NCI-H774 (cell line): ENCODE measurements around the gene YWHAE.
"Not testable (repeated sequence)": the region's sequence is repeated elsewhere in the genome, so short reads cannot be mapped to it uniquely, and the experiment has no call there.

Experiments used
- DNase-seq: peaks from one replicate; lab custom pipeline; 2025; lab: John Stamatoyannopoulos, UW

The YWHAE gene

GRCh38 chr17:1412185-1413110, 12.4 kb upstream of the YWHAE start:
- DNase-seq = no peak

GRCh38 chr17:1402262-1402586, 2.2 kb upstream of the YWHAE start:
- DNase-seq = no peak

DNA sequence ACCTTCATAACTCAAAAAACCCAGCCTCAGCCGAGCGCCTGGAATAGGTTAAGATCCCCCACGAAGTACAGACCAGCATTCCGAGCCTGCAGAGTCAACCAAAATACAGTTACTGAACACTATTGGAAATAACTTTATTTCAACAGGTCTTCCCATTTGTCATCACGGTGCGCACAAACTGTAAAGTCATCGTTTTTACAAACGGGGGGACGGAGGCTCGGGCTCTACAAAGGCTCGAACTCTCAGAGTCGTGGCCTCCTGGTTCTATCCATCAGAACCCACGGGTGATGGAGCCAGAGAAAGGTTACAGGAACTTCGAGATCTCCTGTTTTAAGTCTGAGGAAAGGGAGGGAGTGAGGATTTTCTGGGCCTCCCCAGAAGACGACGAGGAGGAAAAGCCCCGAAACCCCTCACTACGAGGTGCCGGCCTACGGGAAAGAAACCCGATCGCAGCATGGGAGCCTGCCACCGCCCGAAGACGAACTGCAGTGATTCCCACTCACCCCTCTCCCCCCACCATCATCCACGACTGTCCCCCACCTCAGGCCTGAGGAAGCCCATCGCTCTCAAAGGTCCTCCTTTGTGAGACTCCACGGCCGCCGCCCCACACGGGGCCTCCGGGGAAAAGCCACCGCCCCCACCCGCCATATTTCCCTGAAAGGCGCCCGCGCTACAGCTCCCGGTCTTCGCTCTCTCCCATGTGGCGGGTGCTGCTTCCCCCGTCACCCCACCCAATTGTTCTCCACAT, 917 bp downstream of the YWHAE start:
- DNase-seq = peak; percentile 8

GRCh38 chr17:1398028-1398427, 2.0 kb downstream of the YWHAE start:
- DNase-seq = no peak

GRCh38 chr17:1395876-1396665, 4.0 kb downstream of the YWHAE start:
- not testable (repeated sequence) for DNase-seq

DNA sequence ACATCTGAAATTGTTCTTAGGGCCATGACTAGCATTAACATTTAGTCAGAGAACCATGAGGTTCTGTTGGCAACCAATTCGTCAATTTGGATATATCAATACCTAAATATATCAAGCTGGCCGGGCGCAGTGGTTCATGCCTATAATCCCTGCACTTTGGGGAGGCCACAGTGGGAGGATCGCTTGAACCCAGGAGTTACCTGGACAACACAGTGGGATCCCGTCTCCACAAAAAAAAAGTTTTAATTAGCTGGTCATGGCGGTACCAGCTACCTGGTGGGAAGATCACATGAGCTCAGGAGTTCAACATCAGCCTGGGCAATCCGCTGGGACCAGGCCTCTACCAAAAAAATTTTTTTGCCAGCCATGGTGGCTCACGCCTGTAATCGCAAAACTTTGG, 8.4 kb downstream of the YWHAE start:
- DNase-seq = no peak

GRCh38 chr17:1390432-1391367, 9.3 kb downstream of the YWHAE start:
- no peak for DNase-seq

GRCh38 chr17:1387490-1388227, 12.4 kb downstream of the YWHAE start:
- not testable (repeated sequence) for DNase-seq

GRCh38 chr17:1386675-1387190, 13.3 kb downstream of the YWHAE start:
- not testable (repeated sequence) for DNase-seq

- DNase-seq = no peak
Measured at GRCh38 chr17:1386265-1386664, 13.8 kb downstream of the YWHAE start.

GRCh38 chr17:1385861-1386260, 14.2 kb downstream of the YWHAE start:
- no peak for DNase-seq

GRCh38 chr17:1384905-1385435, 15.1 kb downstream of the YWHAE start:
- no peak for DNase-seq

DNA sequence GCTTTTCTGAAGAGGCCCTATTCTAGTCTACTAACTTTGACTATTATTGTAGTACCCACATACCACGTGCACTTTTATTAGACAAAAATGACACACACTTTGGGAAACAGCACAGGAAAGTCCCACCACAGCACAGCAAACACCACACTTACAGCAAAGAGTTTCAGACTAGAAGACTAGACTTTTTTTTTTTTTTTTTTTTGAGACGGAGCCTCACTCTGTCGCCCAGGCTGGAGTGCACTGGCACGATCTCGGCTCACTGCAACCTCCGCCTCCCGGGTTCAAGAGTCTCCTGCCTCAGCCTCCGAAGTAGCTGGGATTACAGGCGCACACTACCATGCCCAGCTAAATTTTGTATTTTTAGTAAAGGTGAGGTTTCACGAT, 20.1 kb downstream of the YWHAE start:
- no peak for DNase-seq

- DNase-seq = no peak
Measured at GRCh38 chr17:1379208-1379929, 20.7 kb downstream of the YWHAE start.

- not testable (repeated sequence) for DNase-seq
Measured at GRCh38 chr17:1378476-1378860, 21.6 kb downstream of the YWHAE start.

GRCh38 chr17:1377334-1377733, 22.7 kb downstream of the YWHAE start:
- DNase-seq = no peak

GRCh38 chr17:1376061-1376460, 24.0 kb downstream of the YWHAE start:
- DNase-seq = no peak

DNA sequence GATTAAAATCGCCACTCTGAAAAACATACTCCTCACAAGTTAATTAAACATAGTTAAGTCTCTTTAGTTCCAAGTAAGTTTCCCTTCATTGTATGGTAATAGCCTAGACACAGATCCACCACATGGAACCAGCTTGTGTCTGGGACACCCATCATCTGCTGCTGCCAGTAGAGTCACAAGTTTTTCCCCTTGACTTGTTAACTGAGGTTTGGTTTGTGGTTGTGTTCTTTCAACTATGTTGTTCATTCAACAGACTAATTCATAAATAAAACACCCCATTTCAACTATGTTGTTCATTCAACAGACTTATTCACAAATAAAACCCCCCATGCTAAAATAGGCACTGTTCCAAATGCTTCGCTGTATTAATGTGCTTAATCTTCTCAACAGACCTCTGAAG, 24.4 kb downstream of the YWHAE start:
- no peak for DNase-seq

DNA sequence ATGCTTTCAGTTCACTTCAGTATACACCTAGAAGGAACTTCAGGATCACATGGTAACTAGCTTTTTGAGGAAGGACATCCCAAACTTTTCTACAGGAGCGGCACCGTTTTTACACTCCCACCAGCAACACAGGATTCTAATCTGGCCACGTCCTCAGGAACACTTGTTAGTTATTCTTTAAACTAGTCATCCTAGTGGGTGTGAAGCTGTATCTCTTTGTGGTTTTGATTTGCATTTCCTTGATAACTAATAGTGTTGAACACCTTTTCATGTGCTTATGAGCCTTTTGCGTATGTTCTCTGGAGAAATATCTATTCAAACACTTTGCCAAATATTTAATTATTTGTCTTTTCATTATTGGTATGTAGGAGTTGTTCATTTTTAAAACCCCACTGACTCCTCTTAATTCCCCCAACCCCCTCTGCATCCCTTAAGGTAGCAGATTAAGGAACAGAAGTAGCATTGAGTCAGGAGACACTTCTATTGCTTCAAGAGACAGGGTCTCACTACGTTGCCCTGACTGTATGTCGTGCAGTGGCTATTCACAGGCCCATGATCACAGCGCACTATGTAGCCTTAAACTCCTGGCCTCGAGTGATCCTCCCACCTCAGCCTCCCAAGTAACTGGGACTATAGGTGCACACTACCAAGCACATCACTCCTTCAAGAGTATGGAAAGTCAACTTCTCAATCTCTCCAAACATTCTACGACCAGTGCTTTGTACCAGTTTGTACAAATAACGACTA, 25.4 kb downstream of the YWHAE start:
- no peak for DNase-seq
